22Rv1 (cell line): ENCODE measurements around the gene LCA5L.
A peak's percentile ranks its signal among the peaks of the same experiment; 100 is the strongest.

ENCODE experiments used
- H3K27ac ChIP-seq: fragments of 450-650 bp; 2 replicates; pipeline ENCODE4 v1.5.1; 2017
- ZFX ChIP-seq: fragments of 450-650 bp; IDR thresholded peaks from 2 replicates; pipeline ENCODE4 v1.6.1; 2017; ENCODE audit warnings: antibody characterized with exemption, borderline replicate concordance
- TF ChIP-seq, protein P1 (sequence below): fragments of 450-650 bp; IDR thresholded peaks from 2 replicates; pipeline ENCODE4 v1.5.1; 2017; ENCODE audit warnings: mild to moderate bottlenecking

LCA5L gene

DNA sequence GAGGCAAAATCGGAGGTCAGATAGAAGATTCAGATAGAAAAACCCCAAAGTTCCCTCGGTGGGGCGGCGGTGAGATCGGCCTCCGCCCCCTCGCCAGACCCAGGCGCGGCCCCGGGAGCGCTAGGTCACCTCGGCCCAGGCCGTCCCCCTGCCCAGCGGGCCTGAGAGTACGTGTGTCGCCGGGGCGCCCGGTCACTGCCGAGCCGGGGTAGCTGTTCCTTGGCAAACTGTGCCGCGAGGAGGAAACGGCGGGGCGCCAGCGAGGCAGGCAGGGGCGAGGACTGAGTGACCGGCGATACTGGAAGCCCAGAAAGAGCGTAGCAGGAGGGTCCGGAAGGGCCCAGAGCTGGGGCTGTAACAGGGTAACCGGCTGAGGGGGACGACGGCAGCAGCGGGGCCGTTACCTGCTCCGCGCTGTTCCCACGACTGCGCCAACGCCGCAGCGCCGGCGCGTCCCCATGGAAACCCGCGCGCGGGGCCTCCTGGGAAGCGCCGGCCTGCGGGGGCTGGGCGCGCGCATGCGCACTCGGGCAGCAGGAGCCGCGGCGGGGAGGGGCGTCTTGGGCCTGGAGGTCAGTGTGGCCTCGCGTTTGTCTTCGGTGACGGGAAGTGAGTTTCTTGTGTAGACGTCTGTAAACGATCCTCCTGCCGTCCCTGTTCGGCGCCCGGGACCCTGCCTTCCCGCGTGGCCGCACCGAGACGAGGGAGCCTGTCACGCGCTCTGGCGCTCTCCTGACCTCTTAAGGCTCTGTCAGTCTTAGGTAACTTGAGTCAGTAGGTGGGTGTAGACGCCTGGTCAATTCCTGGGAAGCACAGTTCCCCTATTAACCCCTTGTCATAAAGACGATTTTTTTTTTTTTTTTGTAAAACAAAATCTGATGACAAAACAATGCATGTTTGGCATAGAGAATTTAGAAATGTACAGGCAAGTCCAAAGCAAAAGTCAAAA is at the start of gene LCA5L:
Gene LCA5L, minus strand, starts transcription at position 458 of the 949 bp plus-strand sequence. CDS start 17,285 bp downstream, outside the sequence.
- peak within 1 kb of the TSS; percentile 77 for H3K27ac ChIP-seq
- TF ChIP-seq ZFX = no peak
- TF ChIP-seq, protein P1, sequence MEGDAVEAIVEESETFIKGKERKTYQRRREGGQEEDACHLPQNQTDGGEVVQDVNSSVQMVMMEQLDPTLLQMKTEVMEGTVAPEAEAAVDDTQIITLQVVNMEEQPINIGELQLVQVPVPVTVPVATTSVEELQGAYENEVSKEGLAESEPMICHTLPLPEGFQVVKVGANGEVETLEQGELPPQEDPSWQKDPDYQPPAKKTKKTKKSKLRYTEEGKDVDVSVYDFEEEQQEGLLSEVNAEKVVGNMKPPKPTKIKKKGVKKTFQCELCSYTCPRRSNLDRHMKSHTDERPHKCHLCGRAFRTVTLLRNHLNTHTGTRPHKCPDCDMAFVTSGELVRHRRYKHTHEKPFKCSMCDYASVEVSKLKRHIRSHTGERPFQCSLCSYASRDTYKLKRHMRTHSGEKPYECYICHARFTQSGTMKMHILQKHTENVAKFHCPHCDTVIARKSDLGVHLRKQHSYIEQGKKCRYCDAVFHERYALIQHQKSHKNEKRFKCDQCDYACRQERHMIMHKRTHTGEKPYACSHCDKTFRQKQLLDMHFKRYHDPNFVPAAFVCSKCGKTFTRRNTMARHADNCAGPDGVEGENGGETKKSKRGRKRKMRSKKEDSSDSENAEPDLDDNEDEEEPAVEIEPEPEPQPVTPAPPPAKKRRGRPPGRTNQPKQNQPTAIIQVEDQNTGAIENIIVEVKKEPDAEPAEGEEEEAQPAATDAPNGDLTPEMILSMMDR = no peak; the same call in 1 of the 2 replicates

DNA sequence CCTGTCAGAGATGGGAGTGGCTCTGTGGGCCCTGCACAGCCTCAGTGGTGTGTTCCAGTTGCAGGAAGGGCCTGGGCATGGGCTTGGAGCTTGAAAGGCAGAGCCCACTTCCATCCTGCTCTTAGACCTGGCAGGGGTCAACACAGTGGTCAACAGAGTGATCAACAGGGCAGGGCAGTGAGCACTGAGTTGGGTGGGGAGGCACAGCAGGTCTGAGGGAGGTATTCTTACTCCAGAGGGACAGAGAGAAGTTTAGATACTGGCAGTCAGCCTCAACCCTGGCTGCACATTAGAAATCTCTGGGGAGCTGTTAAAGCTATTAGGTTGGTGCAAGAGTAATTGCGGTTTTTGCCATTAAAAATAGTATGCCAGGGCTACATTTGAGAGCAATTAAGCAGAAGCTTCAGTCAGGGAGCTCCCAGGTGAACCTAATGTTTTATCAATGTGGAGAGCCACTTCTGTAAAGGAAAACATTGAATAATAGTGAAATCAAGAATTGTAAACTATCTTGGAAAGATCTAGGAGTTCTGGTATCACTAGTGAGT is 43.9 kb upstream of the LCA5L start:
- H3K27ac ChIP-seq = no peak overlapping the region
- TF ChIP-seq, protein P1 = no peak
- no peak for TF ChIP-seq ZFX

DNA sequence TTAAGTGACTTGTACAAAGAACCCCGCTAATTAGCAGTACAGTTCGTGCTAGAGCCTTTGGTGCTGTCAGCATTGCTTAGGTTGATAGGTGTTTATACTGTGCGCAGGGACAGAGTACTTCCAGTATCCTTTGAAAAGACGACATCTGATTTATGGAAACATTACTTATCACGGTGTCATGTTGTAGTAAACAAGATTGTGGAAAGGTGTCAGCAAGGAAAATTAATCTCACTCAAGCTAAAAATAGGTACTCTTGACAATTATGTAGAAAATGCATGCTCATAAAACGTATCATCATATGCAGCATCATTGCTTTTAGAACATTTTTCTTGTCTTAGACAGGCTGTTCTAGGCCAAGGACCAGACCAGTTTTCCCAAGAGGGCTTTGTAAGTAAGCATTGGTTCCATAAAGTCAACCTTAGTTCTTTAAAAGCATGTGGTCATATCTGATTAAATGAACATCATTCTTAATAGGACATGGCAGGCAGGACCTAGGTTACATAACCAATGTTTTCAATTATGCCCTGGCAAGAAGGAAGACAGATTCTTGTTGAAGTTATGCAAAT is 39.2 kb upstream of the LCA5L start:
- no peak for TF ChIP-seq ZFX
- TF ChIP-seq, protein P1 = no peak
- H3K27ac ChIP-seq = no peak overlapping the region

DNA sequence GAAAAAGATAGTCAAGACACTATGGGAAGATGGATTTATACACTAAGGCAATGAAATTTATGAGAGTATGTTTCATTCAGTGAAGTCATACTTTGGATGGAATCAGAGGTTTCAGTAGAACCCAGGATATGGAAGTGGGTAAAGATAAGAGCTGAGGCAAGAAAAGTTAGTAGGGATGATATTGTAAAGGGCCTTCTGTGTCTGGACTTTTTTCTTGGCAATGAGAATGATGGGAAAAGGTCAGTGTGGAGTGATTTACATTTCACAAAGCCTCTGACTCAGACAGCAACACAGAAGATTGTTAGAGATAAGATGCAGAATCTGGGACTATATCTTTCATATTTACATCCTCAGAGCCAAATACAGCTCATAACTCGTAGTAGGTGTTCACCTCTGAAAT is 38.3 kb upstream of the LCA5L start:
- TF ChIP-seq, protein P1 = no peak
- TF ChIP-seq ZFX = no peak
- H3K27ac ChIP-seq = no peak overlapping the region

DNA sequence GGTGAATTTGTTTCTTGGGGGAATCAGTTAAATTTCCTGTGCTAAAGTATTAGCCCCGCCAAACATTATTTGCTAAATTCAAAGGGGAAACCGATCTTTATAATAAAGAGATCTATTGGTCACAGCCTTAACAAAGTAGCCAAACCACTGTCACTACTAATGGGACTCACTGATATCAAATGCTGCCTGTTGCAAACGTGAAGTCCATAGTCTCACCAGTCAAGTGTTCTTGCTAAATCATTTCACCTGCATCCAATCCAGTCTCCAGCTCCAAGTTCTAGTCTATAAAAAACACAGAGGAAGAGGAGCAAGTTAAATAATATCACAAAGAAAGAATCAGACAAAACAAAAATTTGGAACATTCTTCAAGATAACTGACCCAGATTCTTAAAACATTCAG is 36.3 kb upstream of the LCA5L start:
- TF ChIP-seq ZFX = no peak
- TF ChIP-seq, protein P1 = no peak
- H3K27ac ChIP-seq = no peak overlapping the region

DNA sequence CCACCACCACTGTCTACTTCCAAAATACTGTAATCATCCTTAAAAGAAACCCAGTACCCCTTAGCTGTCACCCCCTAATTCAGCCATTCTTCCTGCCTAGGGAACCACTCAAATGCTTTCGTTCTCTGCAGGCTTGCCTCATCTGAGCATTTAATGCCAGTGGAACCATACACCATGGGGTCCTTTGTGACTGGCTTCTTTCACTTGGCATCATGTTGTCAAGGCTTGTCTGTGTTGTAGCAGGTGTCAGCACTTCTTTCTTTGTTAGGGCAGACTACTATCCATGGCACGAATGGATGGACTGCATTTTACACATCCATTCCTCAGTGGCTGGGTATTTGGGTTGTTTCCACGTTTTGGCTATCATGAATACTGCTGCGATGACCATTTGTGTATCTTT is 34.7 kb upstream of the LCA5L start:
- TF ChIP-seq, protein P1 = no peak
- TF ChIP-seq ZFX = no peak
- H3K27ac ChIP-seq = no peak overlapping the region

DNA sequence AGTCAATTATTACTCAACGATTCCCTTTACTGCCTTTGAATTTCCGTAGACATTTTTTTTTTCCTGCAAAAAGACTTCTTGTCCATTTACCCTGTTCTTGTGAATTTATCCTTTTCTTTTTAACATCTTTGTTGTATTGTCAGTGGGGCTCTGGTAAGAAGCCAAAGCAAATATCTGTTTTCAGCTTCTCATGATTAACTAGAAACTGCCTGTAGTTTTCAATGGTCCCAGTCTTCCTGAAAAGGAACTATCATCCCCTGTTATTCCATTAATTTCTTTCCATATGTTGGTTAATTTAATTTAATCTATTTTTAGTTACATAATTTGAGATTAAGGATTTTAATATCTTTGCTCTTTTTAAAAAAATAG is 34.2 kb upstream of the LCA5L start:
- TF ChIP-seq, protein P1 = no peak
- no peak for TF ChIP-seq ZFX
- H3K27ac ChIP-seq = no peak overlapping the region
